Cardiac fibroblast (primary cell): ENCODE measurements around the gene CFAP46.

Experiments used
- DNase-seq, 2 donors: peaks; one replicate each; pipeline versions ENCODE4 v3.0.0 to v3.0.0-alpha.2; 2010; ENCODE audit warnings: low read depth in 2 of 2
- H3K4me3 ChIP-seq, 2 donors: replicated peaks in 1 of 2; 1 replicate in 1 of 2; 2 replicates in 1 of 2; pipeline ENCODE4 v1.5.1; 2011; ENCODE audit warnings: low read depth in 2 of 2, low read length in 2 of 2, mild to moderate bottlenecking in 2 of 2, moderate library complexity in 1 of 2
- CTCF ChIP-seq: IDR thresholded peaks from one replicate; pipeline ENCODE4 v1.5.1; 2011; ENCODE audit warnings: low read depth, mild to moderate bottlenecking, low read length, inconsistent platforms

CFAP46 gene

GRCh38 chr10:132979491-132980425 lies 37.4 kb upstream of the CFAP46 start:
- no peak for TF ChIP-seq CTCF
- DNase-seq = no peak
- H3K4me3 ChIP-seq = no peak overlapping the region

- no peak for TF ChIP-seq CTCF
- no peak overlapping the region for H3K4me3 ChIP-seq
- DNase-seq = no peak
Measured at GRCh38 chr10:132978542-132978941, 36.2 kb upstream of the CFAP46 start.

- no peak overlapping the region for H3K4me3 ChIP-seq
- no peak for TF ChIP-seq CTCF
- DNase-seq = no peak
Measured at GRCh38 chr10:132977807-132978206, 35.4 kb upstream of the CFAP46 start.

GRCh38 chr10:132977076-132977475 lies 34.7 kb upstream of the CFAP46 start:
- H3K4me3 ChIP-seq = no peak overlapping the region

GRCh38 chr10:132975831-132976682 lies 33.7 kb upstream of the CFAP46 start:
- peak overlapping the region in 1 of 2 donors; percentile 2 for H3K4me3 ChIP-seq
- no peak for DNase-seq
- TF ChIP-seq CTCF = no peak

More at GRCh38 chr10:132977076-132977475, 34.7 kb upstream of the CFAP46 start:
- TF ChIP-seq CTCF = no peak
- DNase-seq = no peak

- H3K4me3 ChIP-seq = no peak overlapping the region
- peak; percentile 17 to 71 for DNase-seq
- no peak for TF ChIP-seq CTCF
Measured at GRCh38 chr10:132974886-132975830, 32.8 kb upstream of the CFAP46 start.
